Renal pelvis (tissue), 4 donors: ENCODE results near the gene SLC7A10. TPM values are rescaled to one million over a fixed set of nuclear protein-coding genes. Genes with fewer than 3 reads are reported as not detected.
"Not testable (repeated sequence)": the region's sequence is repeated elsewhere in the genome, so short reads cannot be mapped to it uniquely, and the experiment has no call there.

Experiments
- DNase-seq: peaks from one replicate; pipeline ENCODE4 v3.0.0-alpha.2; 2013
- polyA plus RNA-seq, 3 donors: library from polyadenylated mRNA; unstranded; fragments of 120-200 nt; gene quantifications; one replicate each; pipeline ENCODE4 v1.2.1, GENCODE V29; 2013; ENCODE audit not compliant: insufficient read length in 3 of 3

The SLC7A10 gene
- polyA plus RNA-seq, 3 donors, result 0.24 to 0.52 (median 0.36) TPM

- DNase-seq, result no peak
These were observed 13.0 kb upstream of the SLC7A10 start for GRCh38 chr19:33238481-33239149.

- DNase-seq, result no peak
These were observed 11.2 kb upstream of the SLC7A10 start for GRCh38 chr19:33236696-33237390.

DNA sequence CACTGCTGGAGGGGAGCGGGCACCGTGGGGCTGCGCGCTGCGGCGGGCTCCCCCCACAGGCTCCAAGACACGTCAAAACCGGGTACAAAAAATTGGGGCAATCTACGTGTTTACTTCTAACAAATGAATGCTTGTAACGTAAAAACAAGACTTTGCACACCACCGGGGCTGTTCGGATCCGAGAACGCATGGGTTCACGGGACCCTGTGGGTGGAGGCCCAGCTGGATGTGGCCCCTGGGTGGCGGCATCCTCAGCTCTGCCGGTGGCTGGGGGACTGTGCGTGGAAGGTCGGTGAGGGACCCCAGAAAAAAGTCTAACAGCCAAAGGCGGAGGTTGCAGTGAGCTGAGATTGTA is 10.3 kb upstream of the SLC7A10 start:
- DNase-seq, result no peak

- peak; percentile 47 for DNase-seq
These were observed 9.8 kb upstream of the SLC7A10 start for GRCh38 chr19:33235269-33235995.

DNA sequence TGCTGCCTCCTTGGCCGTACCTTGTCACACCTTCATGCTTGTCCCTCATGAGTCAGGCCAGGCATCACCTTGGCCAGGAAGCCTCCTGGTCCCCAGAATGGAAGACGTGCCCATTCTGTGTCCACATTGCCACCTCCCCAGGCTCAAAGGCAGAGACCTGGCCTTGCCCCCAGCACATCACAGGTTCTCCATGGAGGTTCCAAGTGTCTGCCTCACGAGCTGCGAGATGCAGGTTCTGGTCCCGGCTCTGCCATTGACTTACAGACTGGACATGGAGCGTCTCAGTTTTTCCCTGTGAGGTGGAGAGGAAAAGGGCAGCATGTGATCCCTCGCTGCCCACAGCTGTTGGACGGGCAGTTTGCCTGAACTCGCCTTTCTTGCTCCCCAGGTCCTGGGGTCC is 9.1 kb upstream of the SLC7A10 start:
- DNase-seq, result no peak

- no peak for DNase-seq
These were observed 8.4 kb upstream of the SLC7A10 start for GRCh38 chr19:33234092-33234491.

DNA sequence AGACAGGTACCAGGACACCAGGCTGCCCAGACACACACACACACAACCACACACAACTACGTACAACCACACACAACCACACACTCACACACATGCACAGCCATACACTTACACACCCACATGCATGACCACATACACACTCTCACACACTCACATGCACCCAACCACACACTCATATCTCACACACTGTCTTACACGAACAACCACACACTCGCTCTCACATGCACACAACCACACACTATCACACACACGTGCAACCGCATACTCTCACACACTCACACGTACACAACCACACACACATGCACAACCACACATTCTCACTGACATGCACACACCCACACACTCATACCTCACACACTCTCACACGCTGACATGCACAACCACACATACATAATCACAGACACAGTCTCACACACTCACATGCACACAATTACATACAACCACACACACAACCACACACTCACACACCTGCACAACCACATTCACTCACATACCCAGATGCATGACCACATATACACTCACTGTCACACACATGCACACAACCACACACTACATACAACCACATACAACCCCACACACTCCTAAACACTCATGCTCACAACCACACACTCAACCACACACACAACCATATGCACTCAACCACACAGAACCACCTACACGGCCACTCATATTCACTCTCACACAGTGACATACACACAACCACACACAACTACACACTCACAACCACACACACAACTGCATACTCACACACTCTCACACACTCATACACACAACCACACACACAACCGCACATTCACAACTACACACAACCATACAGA is 7.6 kb upstream of the SLC7A10 start:
- DNase-seq, result no peak

GRCh38 chr19:33232656-33233055 is 7.0 kb upstream of the SLC7A10 start:
- DNase-seq, result no peak

DNA sequence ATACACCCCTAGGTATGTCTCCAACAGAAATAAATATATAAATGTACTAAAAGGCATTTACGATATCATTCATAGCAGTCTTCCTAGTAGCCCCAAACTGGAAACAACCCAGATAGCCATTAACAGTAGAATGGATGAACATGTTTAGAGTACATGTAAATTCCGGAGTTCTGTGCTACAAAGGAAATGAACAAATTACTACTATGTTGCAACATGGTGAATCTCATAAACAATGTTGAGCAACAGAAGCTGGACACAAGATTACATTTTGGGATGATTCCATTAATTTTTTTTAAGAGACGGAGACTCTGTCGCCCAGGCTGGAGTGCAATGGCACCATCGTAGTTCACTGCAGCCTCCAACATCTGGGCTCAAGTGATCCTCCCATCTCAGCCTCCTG is 5.9 kb upstream of the SLC7A10 start:
- DNase-seq, result no peak

DNA sequence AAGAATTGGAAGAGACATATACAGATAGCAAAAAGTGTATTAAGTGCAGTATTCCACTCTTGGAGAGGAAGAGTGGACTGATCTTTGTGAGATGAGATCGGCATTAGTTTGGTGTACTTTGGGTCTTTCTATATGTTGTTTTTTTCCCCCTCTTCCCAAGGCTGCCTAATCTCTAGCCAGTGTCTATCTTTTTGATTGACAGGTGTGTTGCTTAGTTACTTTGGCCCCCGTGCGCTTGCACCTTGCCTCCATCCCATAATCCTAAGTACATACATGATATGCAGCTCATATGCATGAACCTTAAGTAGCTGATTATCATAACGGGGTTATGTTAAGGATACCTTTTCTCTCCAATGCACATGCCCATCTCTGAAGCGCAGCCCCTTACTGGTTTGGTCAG is 4.3 kb upstream of the SLC7A10 start:
- no peak for DNase-seq

DNA sequence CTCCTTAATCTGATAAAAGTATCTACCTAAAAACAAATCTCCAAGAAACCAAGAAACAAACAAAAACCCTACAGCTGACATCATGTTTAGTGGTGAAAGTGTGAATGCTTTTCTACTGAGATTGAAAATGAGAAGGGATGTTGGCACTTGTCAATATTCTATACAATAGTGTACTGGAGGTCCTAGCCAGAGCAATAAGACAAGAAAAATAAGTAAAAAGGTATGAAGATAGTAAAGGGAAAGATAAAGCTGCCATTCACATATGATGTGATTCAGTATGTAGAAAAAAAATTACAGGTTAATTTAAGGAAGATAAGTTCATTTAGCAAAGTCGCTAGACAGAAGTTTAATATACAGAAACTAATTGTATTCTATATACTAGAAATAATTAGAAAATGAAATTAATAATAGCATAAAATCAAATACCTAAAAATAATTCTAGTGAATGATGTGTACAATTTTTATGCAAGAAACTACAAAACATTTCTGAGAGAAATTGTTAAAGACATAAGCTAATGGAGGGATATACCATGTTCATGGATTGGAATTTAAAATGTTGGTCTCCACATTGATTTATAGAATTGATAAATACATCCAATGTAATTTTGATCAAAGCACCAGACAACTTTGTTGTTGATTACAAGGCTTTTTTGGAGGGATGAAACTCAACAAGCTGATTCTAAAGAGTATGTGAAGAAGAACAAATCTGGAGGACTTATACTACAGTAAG is 2.4 kb upstream of the SLC7A10 start:
- no peak for DNase-seq

DNA sequence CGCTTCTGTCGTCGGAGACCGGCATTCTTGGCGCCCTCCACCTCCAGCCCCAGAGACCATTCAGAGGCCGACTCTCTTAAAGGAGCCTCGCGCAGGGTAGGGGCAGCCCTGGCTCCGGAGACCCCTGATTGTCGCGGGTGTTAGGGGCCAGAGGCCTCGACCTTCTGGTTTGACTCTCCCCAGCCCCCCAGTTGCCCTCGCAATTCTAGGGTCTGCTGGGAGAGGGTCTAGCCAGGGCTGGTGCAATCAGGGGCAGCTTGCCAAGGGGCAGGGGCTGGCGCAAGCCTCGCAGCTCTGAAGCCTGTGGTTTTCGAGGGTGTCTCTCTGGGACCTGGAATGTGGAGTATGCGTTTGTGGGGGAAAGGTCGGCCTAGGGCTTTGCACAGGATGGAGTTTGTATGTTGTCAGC is 1.6 kb upstream of the SLC7A10 start:
- no peak for DNase-seq

DNA sequence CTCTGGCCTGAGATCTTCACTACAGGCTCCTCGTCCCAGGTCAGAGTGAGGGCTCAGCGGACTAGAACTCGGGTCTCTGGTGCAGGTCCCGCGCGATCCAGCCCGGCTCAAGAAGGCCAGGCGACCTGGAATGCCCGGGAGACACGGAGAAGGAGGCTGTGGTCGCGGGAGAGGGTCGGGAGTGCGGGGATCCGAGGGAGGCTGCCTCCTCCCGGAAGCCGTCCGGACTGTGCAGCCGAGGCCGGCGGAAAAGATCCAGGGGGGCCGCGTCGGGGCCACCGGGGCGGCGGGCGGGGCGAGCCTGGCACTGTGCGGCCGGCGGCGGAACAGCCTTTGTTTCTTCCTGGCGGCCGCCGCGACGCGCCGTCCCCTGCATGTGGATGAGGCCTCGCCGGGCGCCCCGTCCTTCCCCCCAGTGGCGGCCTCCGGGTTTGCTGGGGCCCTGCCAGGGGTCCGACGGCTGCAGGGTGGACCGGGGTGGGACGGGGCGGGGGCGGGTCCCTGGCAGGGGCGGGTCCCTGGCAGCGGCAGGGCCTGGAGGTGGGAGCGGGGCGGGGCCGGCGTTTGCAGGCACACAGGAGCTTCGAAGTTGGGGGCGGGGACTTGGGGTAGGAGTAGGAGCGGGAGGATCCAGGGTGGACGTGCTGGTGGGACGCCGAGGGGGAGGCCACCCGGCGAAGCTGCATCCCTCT is 1.0 kb upstream of the SLC7A10 start:
- peak; percentile 20 for DNase-seq

- no peak for DNase-seq
These were observed 774 bp downstream of the SLC7A10 start for GRCh38 chr19:33224694-33225457.

DNA sequence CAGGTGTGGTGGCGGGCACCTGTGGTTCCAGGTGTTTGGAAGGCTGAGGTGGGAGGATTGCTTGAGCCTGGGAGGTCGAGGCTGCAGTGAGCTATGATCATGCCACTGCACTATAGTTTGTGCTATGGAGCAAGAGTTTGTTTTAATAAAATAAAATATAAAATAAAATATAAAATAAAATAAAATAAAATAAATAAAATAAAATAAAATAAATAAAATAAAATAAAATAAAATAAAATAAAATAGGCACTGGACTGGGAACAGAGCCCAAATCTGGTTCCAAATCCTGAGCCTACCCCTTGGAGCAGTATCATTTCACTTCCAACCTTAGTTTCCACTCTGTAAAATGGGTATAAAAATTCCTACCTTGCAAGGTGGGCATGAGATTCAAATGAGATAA is 3.4 kb downstream of the SLC7A10 start:
- not testable (repeated sequence) for DNase-seq

DNA sequence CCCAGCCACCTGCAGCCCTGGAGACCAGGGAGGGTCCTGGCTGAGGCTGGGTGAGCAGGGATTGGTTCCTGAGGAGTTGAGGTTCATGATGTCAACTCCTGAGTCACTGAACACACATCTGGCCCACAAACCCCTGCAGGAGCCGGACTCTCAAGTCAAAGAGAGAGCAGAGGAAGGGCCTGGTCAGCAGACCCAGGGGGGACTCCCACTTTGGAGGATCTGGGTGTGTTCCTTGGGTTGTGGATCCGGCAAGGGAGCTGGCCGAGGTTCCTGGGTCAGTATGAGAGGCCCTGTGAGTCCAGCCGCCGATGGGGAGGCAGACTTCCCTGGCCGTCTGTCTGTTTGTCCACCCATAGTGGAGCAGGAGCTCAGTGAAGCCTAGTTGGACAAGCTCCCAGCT is 4.0 kb downstream of the SLC7A10 start:
- no peak for DNase-seq

- DNase-seq, result no peak
These were observed 4.9 kb downstream of the SLC7A10 start for GRCh38 chr19:33220735-33221134.

- no peak for DNase-seq
These were observed 5.5 kb downstream of the SLC7A10 start for GRCh38 chr19:33220115-33220514.

DNA sequence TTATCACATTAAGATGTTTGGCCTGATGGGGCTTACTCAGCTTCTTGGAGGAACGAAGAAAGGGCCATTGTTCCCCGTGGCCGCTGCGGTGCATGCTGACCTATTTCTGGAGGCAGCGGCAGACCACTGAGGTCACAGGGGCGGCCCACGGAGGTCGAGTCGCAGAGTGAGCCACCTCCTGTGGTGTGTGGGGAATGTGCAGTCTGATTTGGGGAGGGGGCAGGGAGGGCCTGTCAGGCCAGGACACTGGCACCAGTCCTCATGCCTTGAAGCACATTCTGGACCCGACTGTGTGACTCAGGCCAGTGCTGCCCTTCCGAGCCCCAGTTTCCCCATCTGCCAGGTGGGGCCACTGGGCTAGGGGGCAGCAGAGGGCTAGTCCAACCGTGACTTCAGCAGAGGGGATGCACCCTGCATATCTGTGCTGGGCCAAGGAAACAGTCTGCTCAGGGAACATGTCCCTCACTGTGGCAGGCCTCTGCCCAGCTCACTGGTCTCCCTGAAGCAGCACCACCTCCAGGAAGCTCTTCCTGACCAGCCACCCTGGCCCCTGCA is 6.3 kb downstream of the SLC7A10 start:
- no peak for DNase-seq

DNA sequence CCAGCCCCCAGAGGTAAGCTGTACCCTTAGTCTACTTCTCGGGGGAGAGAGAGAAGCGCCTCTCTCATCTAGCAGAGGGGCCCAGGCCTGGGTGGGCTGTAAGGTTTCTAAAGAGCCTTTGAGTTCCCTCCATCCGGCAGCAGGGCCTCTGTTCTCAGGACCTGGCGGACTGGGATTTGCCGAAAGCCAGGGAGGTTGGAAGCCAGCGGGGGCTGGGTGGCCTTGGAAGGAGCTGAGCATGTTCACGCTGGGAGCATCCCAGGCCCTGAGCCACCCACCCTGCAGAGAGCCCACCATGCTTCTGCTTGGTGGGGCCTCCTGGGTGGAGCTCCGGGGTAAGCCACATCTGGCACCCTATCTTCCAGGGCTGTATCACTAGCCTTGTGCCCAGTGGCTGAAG is 7.8 kb downstream of the SLC7A10 start:
- DNase-seq, result no peak
